ENCODE measurements around the gene EHD1.

DNA sequence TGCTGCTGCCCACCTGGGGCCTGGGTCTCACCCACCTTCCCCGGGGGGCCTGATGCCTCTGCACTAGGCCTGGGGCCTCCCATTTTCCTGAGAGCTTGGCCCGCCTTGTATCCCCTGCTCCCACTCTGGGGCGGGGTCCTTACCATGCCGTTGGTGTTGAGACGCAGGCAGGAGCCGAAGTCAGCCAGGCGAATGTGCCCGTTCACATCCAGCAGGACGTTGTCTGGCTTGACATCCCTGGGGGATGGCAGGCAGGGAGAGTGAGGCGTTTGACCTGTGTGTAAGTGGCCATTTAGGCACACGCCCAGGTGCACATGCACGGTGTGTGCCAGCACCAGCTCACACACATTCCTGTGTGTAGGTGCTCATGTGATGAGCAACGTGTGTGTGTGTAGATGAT lies 39.1 kb downstream of the EHD1 start:
- TF ChIP-seq CTCF (conservative IDR thresholded peaks at IDR 0.05) (no peak), EZH2 (IDR thresholded peaks at IDR 0.05; ENCODE audit: low read depth) (no peak)

Data from PC-9 (cell line).